CD4-positive, alpha-beta T cell treated with Interleukin-2 at 100 ng/mL for 4 hours (primary cell): Measurements from ENCODE around the gene ALDOC.

Source experiments
- DNase-seq: peaks from one replicate; pipeline ENCODE4 v3.0.0-alpha.2; 2020; ENCODE audit warnings: low spot score

ALDOC gene

GRCh38 chr17:28552176-28552999 lies 24.3 kb downstream of the ALDOC start, which contains the start of gene UNC119:
Gene UNC119, minus strand, starts transcription at chr17:28552624. Its CDS starts 67 bp downstream, at chr17:28552557.
- DNase-seq = peak; percentile 70

- DNase-seq = no peak
Observed at GRCh38 chr17:28551421-28552175, 25.1 kb downstream of the ALDOC start.

- no peak for DNase-seq
Observed at GRCh38 chr17:28550858-28551257, 25.8 kb downstream of the ALDOC start.

GRCh38 chr17:28549236-28550132 lies 27.2 kb downstream of the ALDOC start:
- DNase-seq = peak; percentile 68

GRCh38 chr17:28548417-28549130 lies 28.1 kb downstream of the ALDOC start:
- no peak for DNase-seq

- peak; percentile 66 for DNase-seq
Observed at GRCh38 chr17:28547623-28548416, 28.9 kb downstream of the ALDOC start.

- no peak for DNase-seq
Observed at GRCh38 chr17:28547096-28547622, 29.5 kb downstream of the ALDOC start.

GRCh38 chr17:28545787-28546415 lies 30.8 kb downstream of the ALDOC start:
- no peak for DNase-seq

- DNase-seq = no peak
Observed at GRCh38 chr17:28545141-28545503, 31.6 kb downstream of the ALDOC start.

GRCh38 chr17:28544402-28545140 lies 32.1 kb downstream of the ALDOC start:
- DNase-seq = no peak

- DNase-seq = no peak
Observed at GRCh38 chr17:28541439-28541838, 35.3 kb downstream of the ALDOC start.

GRCh38 chr17:28540231-28540630 lies 36.5 kb downstream of the ALDOC start:
- DNase-seq = no peak

- no peak for DNase-seq
Observed at GRCh38 chr17:28538296-28538895, 38.3 kb downstream of the ALDOC start.

GRCh38 chr17:28537219-28537610 lies 39.5 kb downstream of the ALDOC start:
- DNase-seq = no peak

- DNase-seq = no peak
Observed at GRCh38 chr17:28536532-28537218, 40.0 kb downstream of the ALDOC start.

- DNase-seq = no peak
Observed at GRCh38 chr17:28534740-28535375, 41.8 kb downstream of the ALDOC start.

GRCh38 chr17:28533091-28533807 lies 43.4 kb downstream of the ALDOC start:
- DNase-seq = no peak
